Esophagus squamous epithelium (tissue), 4 donors: ENCODE results near the gene CHAD.

Experiments used
- POLR2A ChIP-seq, 4 donors: fragments of 450-650 bp; IDR thresholded peaks; one replicate each; pipeline ENCODE4 v1.6.1; 2017; ENCODE audit warnings: antibody characterized with exemption in 4 of 4, mild to moderate bottlenecking in 4 of 4, moderate library complexity in 3 of 4
- TF ChIP-seq, protein P1 (sequence below), 6 experiments: fragments of 450-650 bp in 4 of 6; fragments of 200-600 bp in 2 of 6; sonication (generic) in 2 of 6; IDR thresholded peaks; one replicate each; pipeline ENCODE4 v1.5.1; 2016 to 2019; ENCODE audit warnings: antibody characterized with exemption in 6 of 6, mild to moderate bottlenecking in 4 of 6, moderate library complexity in 4 of 6

GRCh38 chr17:50502301-50502990, 33.8 kb upstream of the CHAD start:
- TF ChIP-seq, protein P1, sequence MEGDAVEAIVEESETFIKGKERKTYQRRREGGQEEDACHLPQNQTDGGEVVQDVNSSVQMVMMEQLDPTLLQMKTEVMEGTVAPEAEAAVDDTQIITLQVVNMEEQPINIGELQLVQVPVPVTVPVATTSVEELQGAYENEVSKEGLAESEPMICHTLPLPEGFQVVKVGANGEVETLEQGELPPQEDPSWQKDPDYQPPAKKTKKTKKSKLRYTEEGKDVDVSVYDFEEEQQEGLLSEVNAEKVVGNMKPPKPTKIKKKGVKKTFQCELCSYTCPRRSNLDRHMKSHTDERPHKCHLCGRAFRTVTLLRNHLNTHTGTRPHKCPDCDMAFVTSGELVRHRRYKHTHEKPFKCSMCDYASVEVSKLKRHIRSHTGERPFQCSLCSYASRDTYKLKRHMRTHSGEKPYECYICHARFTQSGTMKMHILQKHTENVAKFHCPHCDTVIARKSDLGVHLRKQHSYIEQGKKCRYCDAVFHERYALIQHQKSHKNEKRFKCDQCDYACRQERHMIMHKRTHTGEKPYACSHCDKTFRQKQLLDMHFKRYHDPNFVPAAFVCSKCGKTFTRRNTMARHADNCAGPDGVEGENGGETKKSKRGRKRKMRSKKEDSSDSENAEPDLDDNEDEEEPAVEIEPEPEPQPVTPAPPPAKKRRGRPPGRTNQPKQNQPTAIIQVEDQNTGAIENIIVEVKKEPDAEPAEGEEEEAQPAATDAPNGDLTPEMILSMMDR (IDR thresholded peaks at IDR 0.05) = no peak
- TF ChIP-seq POLR2A (IDR thresholded peaks at IDR 0.05) = no peak
